C4-2B (cell line): ENCODE measurements around the gene CNOT1.

Experiments used
- ZFX ChIP-seq: fragments of 450-650 bp; IDR thresholded peaks from 2 replicates; pipeline ENCODE4 v1.6.1; 2017
- TF ChIP-seq, protein P1 (sequence below): fragments of 450-650 bp; conservative IDR thresholded peaks from 2 replicates; pipeline ENCODE4 v1.5.1; 2017; ENCODE audit warnings: mild to moderate bottlenecking

DNA sequence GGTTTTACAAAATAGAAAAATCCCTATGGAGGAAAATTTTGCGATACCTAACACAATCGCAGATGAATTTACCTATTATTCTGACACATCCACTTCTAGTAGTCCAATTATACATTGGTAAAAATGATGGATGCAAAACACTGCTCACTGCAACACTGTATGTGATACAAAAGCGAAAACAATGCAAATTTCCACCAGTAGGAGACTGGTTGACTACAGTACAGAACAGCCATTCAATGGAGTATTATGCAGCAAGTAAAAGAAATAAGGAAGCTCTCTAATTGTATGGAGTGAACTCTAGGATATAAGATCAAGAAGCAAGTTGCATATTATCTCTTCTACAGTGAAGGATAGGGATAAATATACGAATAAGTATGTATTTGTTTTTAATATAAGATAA lies 65.9 kb downstream of the CNOT1 start:
- TF ChIP-seq, protein P1, sequence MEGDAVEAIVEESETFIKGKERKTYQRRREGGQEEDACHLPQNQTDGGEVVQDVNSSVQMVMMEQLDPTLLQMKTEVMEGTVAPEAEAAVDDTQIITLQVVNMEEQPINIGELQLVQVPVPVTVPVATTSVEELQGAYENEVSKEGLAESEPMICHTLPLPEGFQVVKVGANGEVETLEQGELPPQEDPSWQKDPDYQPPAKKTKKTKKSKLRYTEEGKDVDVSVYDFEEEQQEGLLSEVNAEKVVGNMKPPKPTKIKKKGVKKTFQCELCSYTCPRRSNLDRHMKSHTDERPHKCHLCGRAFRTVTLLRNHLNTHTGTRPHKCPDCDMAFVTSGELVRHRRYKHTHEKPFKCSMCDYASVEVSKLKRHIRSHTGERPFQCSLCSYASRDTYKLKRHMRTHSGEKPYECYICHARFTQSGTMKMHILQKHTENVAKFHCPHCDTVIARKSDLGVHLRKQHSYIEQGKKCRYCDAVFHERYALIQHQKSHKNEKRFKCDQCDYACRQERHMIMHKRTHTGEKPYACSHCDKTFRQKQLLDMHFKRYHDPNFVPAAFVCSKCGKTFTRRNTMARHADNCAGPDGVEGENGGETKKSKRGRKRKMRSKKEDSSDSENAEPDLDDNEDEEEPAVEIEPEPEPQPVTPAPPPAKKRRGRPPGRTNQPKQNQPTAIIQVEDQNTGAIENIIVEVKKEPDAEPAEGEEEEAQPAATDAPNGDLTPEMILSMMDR, result no peak; the same call in 1 of the 2 replicates
- TF ChIP-seq ZFX, result no peak
